Endothelial cell of umbilical vein (primary cell): ENCODE measurements around the gene NMS. TPM values are rescaled to one million over a fixed set of nuclear protein-coding genes. Genes with fewer than 3 reads are reported as not detected.

Experiments used
- Bru-seq: library from RNA; stranded (reverse); fragments of 400-500 nt; gene quantifications from one replicate; lab custom pipeline; 2021; lab: Mats Ljungman, UMichigan
- BruChase-seq, 2 experiments: library from RNA; stranded (reverse); fragments of 400-500 nt; gene quantifications; one replicate each; lab custom pipeline; 2021; lab: Mats Ljungman, UMichigan
- BruUV-seq: library from RNA; stranded (reverse); fragments of 400-500 nt; replicated peaks from 2 replicates; lab custom pipeline; 2021; lab: Mats Ljungman, UMichigan
- CTCF ChIA-PET: fragments of 300-600, 350-600 bp; sonication (Branson Sonifier 250); formaldehyde crosslinking; loops from one replicate; lab custom pipeline; 2021; ENCODE audit warnings: antibody characterized with exemption, inconsistent platforms; lab: Charles Lee
- POLR2A ChIA-PET: fragments of 300-600, 350-600 bp; sonication (Branson Sonifier 250); formaldehyde crosslinking; loops from one replicate; lab custom pipeline; 2021; ENCODE audit warnings: antibody characterized with exemption, inconsistent platforms; lab: Charles Lee
- DNase-seq: peaks from one replicate; pipeline ENCODE4 v3.0.0-alpha.2; 2011; ENCODE audit warnings: low read depth, low spot score
- FAIRE-seq: peaks from 2 replicates; lab custom pipeline; 2011; peaks lifted over from hg19 to GRCh38; lab: Jason Lieb, UNC
- H2AFZ ChIP-seq: 2 replicates; pipeline ENCODE4 v1.6.0; 2012; ENCODE audit warnings: low read depth, low read length, control low read depth, inconsistent platforms
- H3K27ac ChIP-seq: 2 replicates; pipeline ENCODE4 v1.5.1; 2011; ENCODE audit warnings: low read depth, mild to moderate bottlenecking, control low read depth, low read length, moderate library complexity; ENCODE audit not compliant: insufficient read depth
- H3K27me3 ChIP-seq, 2 experiments: 2 replicates each; pipeline versions ENCODE4 v1.6.0 to v1.6.1; 2011; ENCODE audit warnings: low read length in 2 of 2, mixed read lengths in 1 of 2; ENCODE audit not compliant: control insufficient read depth in 2 of 2, insufficient read depth in 2 of 2
- H3K36me3 ChIP-seq, 2 experiments: 2 replicates in 1 of 2; 3 replicates in 1 of 2; pipeline ENCODE4 v1.5.1; 2011; ENCODE audit warnings: low read length in 2 of 2, mild to moderate bottlenecking in 1 of 2, moderate library complexity in 1 of 2; ENCODE audit not compliant: control insufficient read depth in 2 of 2, insufficient read depth in 2 of 2; ENCODE audit errors: extremely low read depth in 1 of 2
- H3K4me1 ChIP-seq: 3 replicates; pipeline ENCODE4 v1.5.1; 2011; ENCODE audit warnings: mild to moderate bottlenecking, low read length; ENCODE audit not compliant: control insufficient read depth, insufficient read depth; ENCODE audit errors: extremely low read depth
- H3K4me2 ChIP-seq: 2 replicates; pipeline ENCODE4 v1.6.1; 2011; ENCODE audit warnings: low read length, control low read depth, mixed read lengths; ENCODE audit not compliant: insufficient read depth
- H3K4me3 ChIP-seq, 3 experiments: fragments of 200-600 bp in 1 of 3; sonication (generic), shearing (Covaris generic) in 1 of 3; replicated peaks in 1 of 3; 2 replicates each; pipeline ENCODE4 v1.5.1; 2011 to 2016; ENCODE audit warnings: control low read depth in 3 of 3, low read length in 3 of 3, mild to moderate bottlenecking in 2 of 3, inconsistent platforms in 1 of 3, low read depth in 1 of 3, moderate library complexity in 1 of 3; ENCODE audit not compliant: insufficient read depth in 1 of 3
- H3K79me2 ChIP-seq: 2 replicates; pipeline ENCODE4 v1.6.0; 2012; ENCODE audit warnings: low read length, inconsistent platforms; ENCODE audit not compliant: control insufficient read depth, insufficient read depth
- H3K9ac ChIP-seq: replicated peaks from 2 replicates; pipeline ENCODE3; 2011; ENCODE audit warnings: low read length, control low read depth; ENCODE audit not compliant: insufficient read depth; ENCODE audit errors: extremely low read depth
- H3K9me1 ChIP-seq: replicated peaks from 3 replicates; pipeline ENCODE4 v1.6.0; 2011; ENCODE audit warnings: mild to moderate bottlenecking, low read length; ENCODE audit not compliant: control insufficient read depth, insufficient read depth; ENCODE audit errors: extremely low read depth
- H3K9me3 ChIP-seq: replicated peaks from 2 replicates; pipeline ENCODE4 v1.5.1; 2012; ENCODE audit warnings: low read length, inconsistent platforms; ENCODE audit not compliant: control insufficient read depth, insufficient read depth
- H4K20me1 ChIP-seq: replicated peaks from 2 replicates; pipeline ENCODE3; 2011; ENCODE audit warnings: mild to moderate bottlenecking, low read length; ENCODE audit not compliant: control insufficient read depth, insufficient read depth; ENCODE audit errors: extremely low read depth
- EZH2 ChIP-seq: IDR thresholded peaks from 2 replicates; pipeline ENCODE4 v1.6.1; 2012; ENCODE audit warnings: borderline replicate concordance, low read depth, mild to moderate bottlenecking, moderate library complexity, low read length, inconsistent platforms; ENCODE audit not compliant: severe bottlenecking
- FOS ChIP-seq: IDR thresholded peaks from 2 replicates; pipeline ENCODE4 v1.6.1; 2011; ENCODE audit warnings: mild to moderate bottlenecking, low read length, moderate library complexity, borderline replicate concordance; ENCODE audit not compliant: insufficient read depth
- MYC ChIP-seq: IDR thresholded peaks from one replicate; pipeline ENCODE4 v1.6.1; 2011; ENCODE audit warnings: mild to moderate bottlenecking, low read depth, low read length
- POLR2A ChIP-seq: IDR thresholded peaks from 2 replicates; pipeline ENCODE4 v1.6.1; 2012; ENCODE audit warnings: low read depth, mild to moderate bottlenecking, control low read depth, low read length
- dilution Hi-C: fragments of 300-500 bp; cut with MboI; formaldehyde crosslinking; loops from one replicate; pipeline ENCODE4 v1.15.0; 2019; ENCODE audit warnings: low sequenced_read_pairs; ENCODE audit not compliant: extremely low pct_ligation_motif_present
- intact Hi-C: fragments of 100-400 bp; cut with micrococcal nuclease; formaldehyde crosslinking; loops from one replicate; pipeline ENCODE4 v1.10.0; 2022
- long read RNA-seq: library from polyadenylated mRNA; stranded (forward); transcript quantifications from one replicate; pipeline ENCODE4 v2.0.0, GENCODE V29; 2021
- polyA minus RNA-seq, 3 experiments: library from RNA; depleted of rRNA, polyadenylated mRNA; stranded (reverse); fragments of >200 nt; gene quantifications; 1 replicate in 1 of 3; 2 replicates in 2 of 3; pipeline ENCODE4 v1.2.3, GENCODE V29; 2011
- polyA plus RNA-seq, 4 experiments: library from polyadenylated mRNA; depleted of rRNA in 3 of 4; stranded (reverse) in 3 of 4; unstranded in 1 of 4; fragments of >200 nt; gene quantifications; 2 replicates each; pipeline versions ENCODE4 v1.2.1 to v1.2.3, GENCODE V29; 2011 to 2012; ENCODE audit warnings: missing spikeins in 1 of 4
- total RNA-seq: library from RNA; stranded (reverse); gene quantifications from 2 replicates; pipeline ENCODE4 v1.2.3, GENCODE V29; 2021
- TF ChIP-seq, protein P1 (sequence below), 2 donors: IDR thresholded peaks; 1 replicate in 1 of 2; 2 replicates in 1 of 2; pipeline ENCODE4 v1.5.1; 2011; ENCODE audit warnings: low read length in 2 of 2, mild to moderate bottlenecking in 2 of 2, moderate library complexity in 2 of 2, control low read depth in 1 of 2, inconsistent platforms in 1 of 2, low read depth in 1 of 2; ENCODE audit not compliant: insufficient read depth in 1 of 2; ENCODE audit errors: extremely low read depth in 1 of 2

Gene NMS
- not detected in 2 replicates for total RNA-seq
- polyA plus RNA-seq, result not detected in 2 replicates
- polyA plus RNA-seq (2011; cell fraction: cytosol; rRNA removed), result not detected in 2 replicates
- polyA plus RNA-seq (2011; cell fraction: nucleus; rRNA removed), result not detected in 2 replicates
- not detected in 2 replicates for polyA plus RNA-seq (2012)
- polyA minus RNA-seq, result not detected in 2 replicates
- not detected for polyA minus RNA-seq (2011; cell fraction: cytosol; rRNA and poly(A)+ RNA removed)
- polyA minus RNA-seq (2011; cell fraction: nucleus; rRNA and poly(A)+ RNA removed), result not detected in 2 replicates
- not detected for Bru-seq, nascent RNA
- BruChase-seq, experiment 1, labeled RNA remaining after a 6-hour chase, result percentile 7 among the genes with signal in this experiment
- not detected for BruChase-seq, experiment 2, labeled RNA remaining after a 2-hour chase
- long read RNA-seq, result 0 reads

- H3K4me2 ChIP-seq, result no peak within 1 kb of the TSS
- intact Hi-C loops, result no loop called here
- no peaks in the 10 kb centered on the region for H3K9me1 ChIP-seq
- H3K36me3 ChIP-seq, result no peaks in the 10 kb centered on the region
- DNase-seq (no peak), FAIRE-seq (no peak)
- ChIA-PET CTCF (no interaction called here), POLR2A (no interaction called here)
- H3K27me3 ChIP-seq, result no peaks in the 10 kb centered on the region
- H2AFZ ChIP-seq, result no peak within 1 kb of the TSS
- H3K9ac ChIP-seq, result no peak within 1 kb of the TSS
- no peaks in the 10 kb centered on the region for H3K79me2 ChIP-seq
- no peaks in the 10 kb centered on the region for H3K9me3 ChIP-seq
- TF ChIP-seq, protein P1, sequence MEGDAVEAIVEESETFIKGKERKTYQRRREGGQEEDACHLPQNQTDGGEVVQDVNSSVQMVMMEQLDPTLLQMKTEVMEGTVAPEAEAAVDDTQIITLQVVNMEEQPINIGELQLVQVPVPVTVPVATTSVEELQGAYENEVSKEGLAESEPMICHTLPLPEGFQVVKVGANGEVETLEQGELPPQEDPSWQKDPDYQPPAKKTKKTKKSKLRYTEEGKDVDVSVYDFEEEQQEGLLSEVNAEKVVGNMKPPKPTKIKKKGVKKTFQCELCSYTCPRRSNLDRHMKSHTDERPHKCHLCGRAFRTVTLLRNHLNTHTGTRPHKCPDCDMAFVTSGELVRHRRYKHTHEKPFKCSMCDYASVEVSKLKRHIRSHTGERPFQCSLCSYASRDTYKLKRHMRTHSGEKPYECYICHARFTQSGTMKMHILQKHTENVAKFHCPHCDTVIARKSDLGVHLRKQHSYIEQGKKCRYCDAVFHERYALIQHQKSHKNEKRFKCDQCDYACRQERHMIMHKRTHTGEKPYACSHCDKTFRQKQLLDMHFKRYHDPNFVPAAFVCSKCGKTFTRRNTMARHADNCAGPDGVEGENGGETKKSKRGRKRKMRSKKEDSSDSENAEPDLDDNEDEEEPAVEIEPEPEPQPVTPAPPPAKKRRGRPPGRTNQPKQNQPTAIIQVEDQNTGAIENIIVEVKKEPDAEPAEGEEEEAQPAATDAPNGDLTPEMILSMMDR (IDR thresholded peaks at IDR 0.05; ENCODE audit: extremely low read depth in 1 of 2, insufficient read depth in 1 of 2, low read depth in 1 of 2, low read length in 2 of 2), result no peak
- TF ChIP-seq POLR2A (no peak), EZH2 (no peak), MYC (no peak), FOS (no peak)
- H3K4me1 ChIP-seq, result no peaks in the 10 kb centered on the region
- BruUV-seq, result no TSS peak
- H3K4me3 ChIP-seq, result no peak within 1 kb of the TSS
- H3K27ac ChIP-seq, result no peak within 1 kb of the TSS
- dilution Hi-C loops, result no loop called here
- H4K20me1 ChIP-seq, result no peaks in the 10 kb centered on the region
Measured at GRCh38 chr2:100470182-100470581, at the start of gene NMS. Gene NMS (plus strand): TSS chr2:100470482. CDS start chr2:100470489, 7 bp downstream.
